ENCODE results near the gene CIB4. TPM values are rescaled to one million over a fixed set of nuclear protein-coding genes. Genes with fewer than 3 reads are reported as not detected.

Gene CIB4
- total RNA-seq, 1 experiment from 2014 or later: not detected

- Histone ChIP-seq H3K27me3 (replicated peaks; ENCODE audit: insufficient read depth, low read depth, low read length, poor library complexity) (no peaks in the 10 kb centered on the region), H3K9me3 (ENCODE audit: low read depth, low read length, poor library complexity, severe bottlenecking) (no peaks in the 10 kb centered on the region), H3K4me3 (ENCODE audit: low read depth, low read length, poor library complexity, severe bottlenecking) (no peak overlapping the region), H3K4me1 (ENCODE audit: insufficient read depth, low read length, poor library complexity, severe bottlenecking) (peaks cover 3% of the 10 kb centered on the region), H3K27ac (ENCODE audit: low read depth, low read length, poor library complexity, severe bottlenecking) (no peak overlapping the region), H3K36me3 (ENCODE audit: insufficient read depth, low read length, poor library complexity, severe bottlenecking) (no peaks in the 10 kb centered on the region)
- TF ChIP-seq, protein P1, sequence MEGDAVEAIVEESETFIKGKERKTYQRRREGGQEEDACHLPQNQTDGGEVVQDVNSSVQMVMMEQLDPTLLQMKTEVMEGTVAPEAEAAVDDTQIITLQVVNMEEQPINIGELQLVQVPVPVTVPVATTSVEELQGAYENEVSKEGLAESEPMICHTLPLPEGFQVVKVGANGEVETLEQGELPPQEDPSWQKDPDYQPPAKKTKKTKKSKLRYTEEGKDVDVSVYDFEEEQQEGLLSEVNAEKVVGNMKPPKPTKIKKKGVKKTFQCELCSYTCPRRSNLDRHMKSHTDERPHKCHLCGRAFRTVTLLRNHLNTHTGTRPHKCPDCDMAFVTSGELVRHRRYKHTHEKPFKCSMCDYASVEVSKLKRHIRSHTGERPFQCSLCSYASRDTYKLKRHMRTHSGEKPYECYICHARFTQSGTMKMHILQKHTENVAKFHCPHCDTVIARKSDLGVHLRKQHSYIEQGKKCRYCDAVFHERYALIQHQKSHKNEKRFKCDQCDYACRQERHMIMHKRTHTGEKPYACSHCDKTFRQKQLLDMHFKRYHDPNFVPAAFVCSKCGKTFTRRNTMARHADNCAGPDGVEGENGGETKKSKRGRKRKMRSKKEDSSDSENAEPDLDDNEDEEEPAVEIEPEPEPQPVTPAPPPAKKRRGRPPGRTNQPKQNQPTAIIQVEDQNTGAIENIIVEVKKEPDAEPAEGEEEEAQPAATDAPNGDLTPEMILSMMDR (conservative IDR thresholded peaks at IDR 0.05; ENCODE audit: low read depth, low read length): no peak
- no peak for TF ChIP-seq EZH2 (IDR thresholded peaks at IDR 0.05; ENCODE audit: borderline replicate concordance, low read depth, low read length, poor library complexity, severe bottlenecking)
- no peak for DNase-seq (ENCODE audit: low spot score)
- intact Hi-C loops (cut with micrococcal nuclease; ENCODE audit: unreplicated experiment): no loop called here
- CTCF ChIA-PET: no interaction called here
- POLR2A ChIA-PET (ENCODE audit: low non-redundant PET): no interaction called here
- BruUV-seq (replicated peaks): no TSS peak
Observed at GRCh38 chr2:26671691-26672090, 30.5 kb upstream of the CIB4 start.

DNA sequence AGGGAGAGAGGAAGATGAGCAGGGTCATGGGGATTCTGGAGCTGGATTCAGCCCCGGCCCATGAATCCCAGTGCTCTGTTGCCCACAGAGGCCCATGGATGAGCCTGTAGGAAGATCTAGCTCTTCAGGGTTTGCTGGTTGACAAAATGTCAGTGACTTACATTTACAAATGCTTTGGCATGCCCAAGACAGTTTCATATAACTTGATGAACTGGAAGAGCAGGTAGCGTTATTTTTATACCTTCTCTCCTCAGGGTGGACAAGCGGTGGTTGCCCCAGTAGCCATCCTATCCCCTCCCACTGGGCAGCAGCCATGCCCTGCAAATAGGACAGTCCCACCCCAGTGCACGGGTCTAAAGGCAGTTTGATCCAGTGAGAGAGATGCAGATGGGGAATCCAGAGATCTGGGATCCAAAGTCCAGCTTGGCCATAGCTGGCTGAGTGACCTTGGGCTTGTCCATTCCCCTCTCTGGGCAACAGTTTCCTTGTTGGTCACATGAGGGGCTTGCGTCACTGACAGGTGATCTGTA, 29.8 kb upstream of the CIB4 start:
- intact Hi-C loops (cut with micrococcal nuclease; ENCODE audit: unreplicated experiment): no loop called here
- Histone ChIP-seq H3K27me3 (replicated peaks; ENCODE audit: insufficient read depth, low read depth, low read length, poor library complexity) (no peaks in the 10 kb centered on the region), H3K4me3 (ENCODE audit: low read depth, low read length, poor library complexity, severe bottlenecking) (no peak overlapping the region), H3K27ac (ENCODE audit: low read depth, low read length, poor library complexity, severe bottlenecking) (no peak overlapping the region), H3K36me3 (ENCODE audit: insufficient read depth, low read length, poor library complexity, severe bottlenecking) (no peaks in the 10 kb centered on the region), H3K4me1 (ENCODE audit: insufficient read depth, low read length, poor library complexity, severe bottlenecking) (peaks cover 3% of the 10 kb centered on the region), H3K9me3 (ENCODE audit: low read depth, low read length, poor library complexity, severe bottlenecking) (no peaks in the 10 kb centered on the region)
- no peak for DNase-seq (ENCODE audit: low spot score)
- no peak for TF ChIP-seq EZH2 (IDR thresholded peaks at IDR 0.05; ENCODE audit: borderline replicate concordance, low read depth, low read length, poor library complexity, severe bottlenecking)
- TF ChIP-seq, protein P1 (conservative IDR thresholded peaks at IDR 0.05; ENCODE audit: low read depth, low read length): no peak
- ChIA-PET CTCF (no interaction called here), POLR2A (ENCODE audit: low non-redundant PET) (no interaction called here)
- BruUV-seq (replicated peaks): no TSS peak

DNA sequence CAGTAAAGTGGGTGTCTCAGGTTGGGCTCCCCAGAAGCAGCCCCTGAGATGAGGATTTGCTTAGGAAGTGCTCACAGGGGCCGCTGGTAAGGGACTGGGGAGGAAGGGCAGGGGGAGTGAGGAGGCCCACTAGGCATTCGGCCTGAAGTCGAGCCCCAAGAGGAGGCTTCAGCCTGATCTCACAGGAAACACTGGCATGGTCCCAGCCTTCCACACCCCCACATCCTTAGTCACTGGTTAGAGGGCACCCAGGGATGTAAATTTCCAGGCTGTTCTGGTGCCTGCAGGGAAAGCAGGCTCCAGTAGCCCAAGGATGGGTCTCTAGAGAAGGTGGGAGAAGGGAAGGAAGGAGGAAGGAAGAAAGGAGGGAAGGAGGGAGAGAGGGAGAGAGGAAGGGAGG, 29.0 kb upstream of the CIB4 start:
- no peaks in the 10 kb centered on the region for H3K9me3 ChIP-seq (ENCODE audit: low read depth, low read length, poor library complexity, severe bottlenecking)
- DNase-seq (ENCODE audit: low spot score): peak; percentile 40
- no peaks in the 10 kb centered on the region for H3K36me3 ChIP-seq (ENCODE audit: insufficient read depth, low read length, poor library complexity, severe bottlenecking)
- H3K27me3 ChIP-seq (replicated peaks; ENCODE audit: insufficient read depth, low read depth, low read length, poor library complexity): no peaks in the 10 kb centered on the region
- H3K4me1 ChIP-seq (ENCODE audit: insufficient read depth, low read length, poor library complexity, severe bottlenecking): peaks cover 3% of the 10 kb centered on the region
- CTCF ChIA-PET: no interaction called here
- H3K27ac ChIP-seq (ENCODE audit: low read depth, low read length, poor library complexity, severe bottlenecking): no peak overlapping the region
- intact Hi-C loops (cut with micrococcal nuclease; ENCODE audit: unreplicated experiment): no loop called here
- TF ChIP-seq EZH2 (IDR thresholded peaks at IDR 0.05; ENCODE audit: borderline replicate concordance, low read depth, low read length, poor library complexity, severe bottlenecking): no peak
- TF ChIP-seq, protein P1 (conservative IDR thresholded peaks at IDR 0.05; ENCODE audit: low read depth, low read length): no peak
- no peak overlapping the region for H3K4me3 ChIP-seq (ENCODE audit: low read depth, low read length, poor library complexity, severe bottlenecking)
- BruUV-seq (replicated peaks): no TSS peak
- POLR2A ChIA-PET (ENCODE audit: low non-redundant PET): no interaction called here
